HTERT RPE-1 (cell line): ENCODE data around the gene TAB3.

Source experiments
- in situ Hi-C: fragments of 300-500 bp; cut with MboI; formaldehyde crosslinking; loops from 4 replicates; pipeline ENCODE4 v1.14.3; 2020; ENCODE audit warnings: low sequenced_read_pairs

Gene TAB3

GRCh38 chrX:30889147-30890140, at the start of gene TAB3:
TAB3 (minus strand) TSS chrX:30889254; CDS start chrX:30859588, 29,666 bp downstream.
- in situ Hi-C loops = no loop called here

GRCh38 chrX:30938295-30938694, 49.2 kb upstream of the TAB3 start:
- in situ Hi-C loops = no loop called here

- in situ Hi-C loops = no loop called here
Observed at GRCh38 chrX:30935985-30936384, 46.9 kb upstream of the TAB3 start.

- in situ Hi-C loops = no loop called here
Observed at GRCh38 chrX:30931920-30932319, 42.9 kb upstream of the TAB3 start.

GRCh38 chrX:30930679-30931078, 41.6 kb upstream of the TAB3 start:
- in situ Hi-C loops = no loop called here

GRCh38 chrX:30930143-30930542, 41.1 kb upstream of the TAB3 start:
- in situ Hi-C loops = no loop called here

- in situ Hi-C loops = no loop called here
Observed at GRCh38 chrX:30920271-30920670, 31.2 kb upstream of the TAB3 start.

- in situ Hi-C loops = no loop called here
Observed at GRCh38 chrX:30918480-30918879, 29.4 kb upstream of the TAB3 start.

- in situ Hi-C loops = no loop called here
Observed at GRCh38 chrX:30913492-30913891, 24.4 kb upstream of the TAB3 start.

- in situ Hi-C loops = no loop called here
Observed at GRCh38 chrX:30910124-30910860, 21.2 kb upstream of the TAB3 start.

- in situ Hi-C loops = no loop called here
Observed at GRCh38 chrX:30906726-30907125, 17.7 kb upstream of the TAB3 start.

GRCh38 chrX:30905321-30905720, 16.3 kb upstream of the TAB3 start:
- in situ Hi-C loops = no loop called here

- in situ Hi-C loops = no loop called here
Observed at GRCh38 chrX:30904632-30905031, 15.6 kb upstream of the TAB3 start.

- in situ Hi-C loops = no loop called here
Observed at GRCh38 chrX:30904186-30904585, 15.1 kb upstream of the TAB3 start.

GRCh38 chrX:30900227-30900626, 11.2 kb upstream of the TAB3 start:
- in situ Hi-C loops = no loop called here

GRCh38 chrX:30898886-30899285, 9.8 kb upstream of the TAB3 start:
- in situ Hi-C loops = no loop called here

- in situ Hi-C loops = no loop called here
Observed at GRCh38 chrX:30895370-30895769, 6.3 kb upstream of the TAB3 start.

- in situ Hi-C loops = no loop called here
Observed at GRCh38 chrX:30893206-30893605, 4.2 kb upstream of the TAB3 start.

GRCh38 chrX:30892591-30892990, 3.5 kb upstream of the TAB3 start:
- in situ Hi-C loops = no loop called here

- in situ Hi-C loops = no loop called here
Observed at GRCh38 chrX:30888526-30889146, 418 bp downstream of the TAB3 start.

- in situ Hi-C loops = no loop called here
Observed at GRCh38 chrX:30887721-30888120, 1.3 kb downstream of the TAB3 start.
